ENCODE results near the gene CD79A. TPM values are rescaled to one million over a fixed set of nuclear protein-coding genes. Genes with fewer than 3 reads are reported as not detected.

CD79A gene
- total and polyA plus RNA-seq, 12 donors = 0.17 to 1.4 (median 0.29) TPM; not detected in 8

GRCh38 chr19:41896581-41896942 is 19.5 kb downstream of the CD79A start:
- ATAC-seq (no peak), DNase-seq (no peak)
- WGBS, 2 donors = 80 to 90% methylated on average over 1 of the region's 1 CpG
- no peak overlapping the region for H3K27ac ChIP-seq
- H3K4me1 ChIP-seq = peaks cover 0 to 8% (median 0%) of the 10 kb centered on the region in 9 donors
- H3K27me3 ChIP-seq = no peaks in the 10 kb centered on the region
- H3K9me3 ChIP-seq = no peaks in the 10 kb centered on the region
- H3K36me3 ChIP-seq = peaks cover 0 to 84% (median 59%) of the 10 kb centered on the region in 9 donors
- no peak for TF ChIP-seq CTCF (IDR thresholded peaks at IDR 0.05)
- no peak overlapping the region for H3K4me3 ChIP-seq
- intact Hi-C loops (cut with DNase I) = no loop called here

GRCh38 chr19:41897181-41897580 is 20.1 kb downstream of the CD79A start:
- intact Hi-C loops (cut with DNase I) = no loop called here
- DNase-seq = no peak
- no peak for TF ChIP-seq CTCF (IDR thresholded peaks at IDR 0.05)

GRCh38 chr19:41897820-41898219 is 20.7 kb downstream of the CD79A start:
- H3K4me3 ChIP-seq = no peak overlapping the region
- DNase-seq (no peak), ATAC-seq (no peak)
- H3K36me3 ChIP-seq = peaks cover 0 to 84% (median 59%) of the 10 kb centered on the region in 9 donors
- H3K27ac ChIP-seq = no peak overlapping the region
- peaks cover 0 to 3% (median 0%) of the 10 kb centered on the region in 9 donors for H3K4me1 ChIP-seq
- WGBS, 2 donors = 90 to 93% methylated on average over 24 of the region's 24 CpGs
- intact Hi-C loops (cut with DNase I) = no loop called here
- no peaks in the 10 kb centered on the region for H3K27me3 ChIP-seq
- no peak for TF ChIP-seq CTCF (IDR thresholded peaks at IDR 0.05)
- no peaks in the 10 kb centered on the region for H3K9me3 ChIP-seq

More at GRCh38 chr19:41897181-41897580, 20.1 kb downstream of the CD79A start:
- Histone ChIP-seq H3K27me3 (no peaks in the 10 kb centered on the region), H3K27ac (no peak overlapping the region), H3K4me3 (no peak overlapping the region), H3K36me3 (peaks cover 3 to 84% (median 59%) of the 10 kb centered on the region in 9 donors), H3K4me1 (peaks cover 0 to 8% (median 0%) of the 10 kb centered on the region in 9 donors), H3K9me3 (no peaks in the 10 kb centered on the region)
- 100% methylated on average over 2 to 3 of the region's 3 CpGs for WGBS, 2 donors
- no peak for ATAC-seq

- no peak for ATAC-seq
- peaks cover 0 to 85% (median 61%) of the 10 kb centered on the region in 9 donors for H3K36me3 ChIP-seq
- no peak overlapping the region for H3K4me3 ChIP-seq
- H3K9me3 ChIP-seq = no peaks in the 10 kb centered on the region
- DNase-seq = no peak
- no peak overlapping the region for H3K27ac ChIP-seq
- H3K4me1 ChIP-seq = no peaks in the 10 kb centered on the region
- no peak for TF ChIP-seq CTCF (IDR thresholded peaks at IDR 0.05)
- 91 to 94% methylated on average over 15 of the region's 15 CpGs for WGBS, 2 donors
- no peaks in the 10 kb centered on the region for H3K27me3 ChIP-seq
- intact Hi-C loops (cut with DNase I) = no loop called here
Measured at GRCh38 chr19:41898235-41898634, 21.2 kb downstream of the CD79A start.
